HG03066 (cell line): ENCODE data around the gene FAN1.
A peak's percentile ranks its signal among the peaks of the same experiment; 100 is the strongest.

Experiments used
- ATAC-seq: cut with Tn5 transposase; IDR thresholded peaks from one replicate; pipeline ENCODE4 v1.9.1; 2021; ENCODE audit warnings: low read depth; ENCODE audit not compliant: unreplicated experiment

FAN1 gene

GRCh38 chr15:30954674-30955073 lies 51.0 kb downstream of the FAN1 start:
- no peak for ATAC-seq

DNA sequence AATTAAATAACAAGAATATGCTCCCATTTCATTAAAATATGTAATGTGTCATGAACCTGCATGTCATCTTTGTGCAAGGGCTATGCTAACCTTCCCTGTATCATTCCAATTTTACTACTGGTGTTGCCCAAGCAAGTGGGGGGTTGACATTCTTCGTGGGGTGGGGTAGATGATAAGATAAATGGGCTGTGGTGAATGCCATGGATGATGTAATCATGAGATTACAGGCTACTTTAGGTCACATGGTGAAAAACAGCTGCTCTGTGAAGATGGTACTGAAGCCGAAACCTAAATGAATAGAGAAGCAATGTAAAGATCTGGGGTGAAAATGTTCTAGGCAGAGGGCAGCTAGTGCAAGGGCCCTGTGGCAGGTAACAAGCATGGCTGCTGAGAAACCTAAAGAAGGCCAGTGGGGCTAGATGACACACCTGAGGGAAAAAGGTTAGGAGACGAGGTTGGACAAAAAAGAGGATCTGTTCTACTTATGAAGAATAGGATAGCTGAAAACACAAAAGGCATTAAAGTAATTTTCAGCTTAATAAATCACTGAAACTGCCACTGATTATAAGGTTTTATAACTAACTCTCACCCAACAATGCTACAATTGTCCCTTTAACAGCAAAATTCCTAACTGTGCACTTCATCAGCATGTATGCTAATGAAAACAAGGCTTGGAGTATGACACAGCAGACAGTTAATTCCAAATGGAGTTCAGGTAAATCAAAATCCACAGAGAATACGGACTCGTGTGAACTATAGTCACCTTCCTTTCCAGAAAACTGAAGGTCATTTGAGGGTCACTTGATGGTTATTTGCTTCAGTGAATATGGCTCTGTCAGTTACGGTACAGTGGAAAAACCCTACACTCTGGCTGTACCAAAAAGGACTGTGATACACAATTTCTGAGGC lies 52.8 kb downstream of the FAN1 start:
- no peak for ATAC-seq

DNA sequence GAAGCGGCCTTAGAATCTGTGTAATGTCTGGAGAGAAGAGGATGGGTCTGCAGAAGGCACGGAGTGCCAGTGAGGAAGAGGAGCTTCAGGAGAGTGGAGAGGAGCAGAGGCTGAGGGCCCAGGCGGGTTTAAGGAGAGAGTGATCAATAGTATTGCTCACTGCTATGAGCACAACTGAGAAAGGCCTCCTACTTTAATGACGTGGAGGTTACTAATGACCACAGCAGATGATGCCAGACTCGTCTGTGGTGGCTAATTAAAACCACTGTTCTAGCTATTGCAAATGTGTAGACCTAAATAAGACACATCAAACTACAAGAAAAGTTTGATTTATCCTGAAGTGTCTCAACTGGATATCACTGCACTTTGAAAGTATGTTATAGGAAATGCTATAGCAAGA lies 54.5 kb downstream of the FAN1 start:
- no peak for ATAC-seq

- ATAC-seq = no peak
These were observed 58.4 kb downstream of the FAN1 start for GRCh38 chr15:30962079-30962478.

GRCh38 chr15:30962659-30963058 lies 58.9 kb downstream of the FAN1 start:
- ATAC-seq = no peak

DNA sequence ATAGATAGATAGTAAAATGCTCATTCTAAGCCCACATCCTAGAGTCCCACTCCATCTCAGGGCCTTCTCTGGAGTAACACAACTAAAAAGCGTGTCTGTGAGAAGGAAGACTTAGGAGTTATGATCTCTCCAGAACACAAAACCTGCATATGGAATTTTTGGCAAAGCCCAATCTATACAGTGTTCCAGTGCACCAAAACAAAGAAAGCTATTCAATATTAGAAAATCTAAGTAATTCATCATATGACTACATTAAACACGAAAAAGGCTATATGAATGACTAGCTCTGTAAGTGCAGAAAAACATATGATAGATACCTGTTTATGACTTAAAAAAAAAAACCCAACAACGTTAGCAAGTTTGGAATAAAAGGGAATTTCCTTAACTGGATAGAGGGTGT lies 60.0 kb downstream of the FAN1 start:
- no peak for ATAC-seq

- ATAC-seq = no peak
These were observed 66.0 kb downstream of the FAN1 start for GRCh38 chr15:30969724-30970123.

GRCh38 chr15:30973379-30973778 lies 69.7 kb downstream of the FAN1 start:
- no peak for ATAC-seq

DNA sequence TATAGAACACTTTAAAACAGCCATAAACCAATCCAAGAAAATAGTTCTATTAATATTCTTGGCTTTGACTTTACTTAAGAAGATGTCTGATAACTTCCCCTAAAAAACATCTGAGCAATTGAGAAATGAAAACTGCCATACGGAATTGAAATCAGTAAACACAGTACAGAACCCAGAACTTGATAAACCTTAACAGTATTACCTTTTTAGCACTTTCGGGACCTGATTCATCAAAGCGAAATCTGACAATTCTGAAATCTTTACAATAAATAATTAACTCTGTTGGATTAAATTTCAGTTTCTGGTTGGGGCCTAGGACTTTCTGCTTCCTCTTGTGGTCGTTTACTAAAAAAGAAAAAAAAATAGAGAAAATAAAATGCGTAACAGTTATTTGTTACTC lies 70.4 kb downstream of the FAN1 start:
- no peak for ATAC-seq

GRCh38 chr15:30978328-30978727 lies 74.6 kb downstream of the FAN1 start:
- no peak for ATAC-seq

- no peak for ATAC-seq
These were observed 75.7 kb downstream of the FAN1 start for GRCh38 chr15:30979457-30979856.

GRCh38 chr15:30984118-30984517 lies 80.4 kb downstream of the FAN1 start:
- no peak for ATAC-seq

DNA sequence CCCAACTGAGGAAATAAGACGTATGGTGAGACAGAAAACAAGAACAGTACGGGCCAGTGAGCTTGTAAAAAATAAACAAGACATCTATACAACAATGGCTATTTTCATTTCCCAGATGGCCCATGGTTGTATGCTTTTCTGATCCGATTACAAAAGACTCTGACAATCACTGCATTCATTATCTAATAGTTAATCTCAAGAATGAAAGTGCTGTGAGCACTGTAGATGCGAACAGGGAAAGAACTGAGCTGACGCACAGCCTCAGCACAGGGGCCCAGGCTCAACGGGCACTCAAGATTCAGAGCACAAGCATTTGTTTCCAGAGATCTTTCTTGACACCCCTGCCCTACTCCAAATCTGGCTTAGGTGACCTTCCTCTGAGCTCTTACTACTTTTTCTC lies 80.8 kb downstream of the FAN1 start:
- peak; percentile 46 for ATAC-seq

DNA sequence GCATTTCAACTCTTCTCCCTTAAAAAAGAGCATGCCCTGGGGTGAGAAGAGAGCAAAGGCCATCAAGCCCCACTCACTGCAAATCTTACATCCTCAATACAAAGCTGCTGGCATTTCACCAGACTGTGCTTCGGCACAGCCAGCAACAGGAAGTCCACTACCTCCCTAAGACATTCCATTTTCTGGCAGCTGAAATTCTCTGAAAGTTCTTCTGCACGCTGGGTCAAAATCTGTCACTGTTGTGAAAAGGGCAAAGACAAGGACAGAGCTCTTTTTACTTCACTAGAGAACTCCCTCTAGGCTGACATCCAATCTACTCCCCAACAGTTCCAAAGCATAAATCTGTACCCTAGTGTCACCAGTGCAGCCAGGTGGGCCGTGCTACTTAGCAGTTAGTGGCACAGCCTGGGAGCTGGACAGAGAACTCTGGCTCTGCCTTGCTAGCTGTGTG lies 81.4 kb downstream of the FAN1 start:
- ATAC-seq = no peak

- ATAC-seq = no peak
These were observed 86.3 kb downstream of the FAN1 start for GRCh38 chr15:30990036-30990435.

DNA sequence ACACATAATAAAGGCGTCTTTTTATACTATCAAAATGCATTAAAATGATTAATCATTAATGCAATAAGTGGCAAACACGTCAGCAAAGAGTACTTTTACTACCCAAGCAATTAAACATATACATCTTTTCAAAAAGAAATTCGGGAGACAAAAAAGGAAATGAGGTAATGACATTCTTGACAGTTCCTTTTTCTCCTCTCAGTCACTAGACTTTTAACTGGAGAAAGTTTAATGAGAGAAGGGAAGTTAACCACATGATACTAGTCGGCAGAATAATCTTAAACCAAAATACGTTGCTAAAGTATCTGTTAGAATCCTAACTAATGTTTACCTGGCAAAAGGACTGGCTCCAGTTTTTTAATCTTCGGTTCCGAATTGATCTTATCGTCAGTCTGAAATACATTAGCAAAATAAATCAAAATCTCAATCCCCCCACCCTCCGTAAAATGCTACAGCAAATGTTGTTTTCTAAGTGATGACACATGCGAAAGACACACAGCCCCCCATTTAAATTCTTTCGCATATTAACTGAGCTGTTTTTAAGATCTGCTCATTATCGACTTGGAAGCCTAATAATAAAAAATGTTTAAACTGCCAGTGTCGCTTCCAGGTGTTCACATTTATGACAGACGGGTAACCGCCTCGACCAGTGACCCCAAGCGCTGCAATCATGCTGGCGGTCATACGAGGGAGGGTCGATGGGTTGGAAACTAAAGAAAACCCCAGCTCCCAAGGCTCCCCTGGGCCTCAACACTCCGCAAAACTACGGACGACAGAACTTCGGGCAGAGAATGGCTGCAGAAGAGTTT lies 86.9 kb downstream of the FAN1 start:
- ATAC-seq = no peak

- peak; percentile 81 for ATAC-seq
These were observed 87.8 kb downstream of the FAN1 start, which contains the start of gene MTMR10 for GRCh38 chr15:30991255-30992235. MTMR10 (minus strand) TSS chr15:30991628; CDS start chr15:30991506, 122 bp downstream.

DNA sequence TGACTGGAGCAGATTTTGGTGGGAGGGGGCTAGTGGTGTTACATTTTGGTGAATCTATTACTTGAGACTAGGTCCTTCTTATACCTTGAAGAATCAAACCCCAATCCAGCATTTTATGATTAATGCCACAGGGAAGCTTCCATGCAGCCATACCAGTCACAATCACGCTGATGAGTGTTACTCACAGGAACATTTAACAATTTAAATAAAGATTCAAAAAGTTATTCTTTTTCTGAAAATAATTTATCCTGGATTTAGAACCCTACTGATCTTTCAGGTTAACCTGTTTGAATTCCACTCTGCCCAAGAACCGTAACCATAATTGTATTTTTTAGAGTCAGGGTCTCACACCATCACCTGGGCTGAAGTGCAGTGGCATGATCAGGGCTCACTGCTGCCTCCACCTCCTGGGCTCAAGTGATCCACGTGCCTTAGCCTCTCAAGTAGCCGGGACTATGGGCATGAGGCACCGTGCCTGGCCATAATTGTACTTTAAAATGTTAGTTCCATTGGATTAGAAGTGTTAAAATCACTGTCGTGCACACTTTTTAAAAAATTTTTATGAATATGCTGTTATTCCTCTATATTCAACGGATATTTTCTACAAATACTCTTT lies 88.6 kb downstream of the FAN1 start:
- ATAC-seq = no peak
